Smooth muscle cell (in vitro differentiated cells): ENCODE data around the gene FXYD3. TPM values are rescaled to one million over a fixed set of nuclear protein-coding genes. Genes with fewer than 3 reads are reported as not detected.
"Not testable (repeated sequence)": the region's sequence is repeated elsewhere in the genome, so short reads cannot be mapped to it uniquely, and the experiment has no call there.

Experiments used
- DNase-seq: peaks from one replicate; lab custom pipeline; 2025; ENCODE audit not compliant: unreplicated experiment; lab: John Stamatoyannopoulos, UW
- H2AFZ ChIP-seq: fragments of 200-600 bp; sonication (generic); 2 replicates; pipeline ENCODE4 v1.6.0; 2016; ENCODE audit warnings: antibody characterized with exemption, low read depth, mild to moderate bottlenecking
- H3F3A ChIP-seq: fragments of 200-600 bp; sonication (generic); 2 replicates; pipeline ENCODE4 v1.6.0; 2017; ENCODE audit warnings: antibody characterized with exemption, low read depth
- H3K27ac ChIP-seq: fragments of 200-600 bp; sonication (generic); 2 replicates; pipeline ENCODE4 v1.5.1; 2016; ENCODE audit warnings: low read depth, mild to moderate bottlenecking
- H3K27me3 ChIP-seq: fragments of 200-600 bp; sonication (generic); 2 replicates; pipeline ENCODE4 v1.6.1; 2016; ENCODE audit warnings: low read depth, mild to moderate bottlenecking
- H3K36me3 ChIP-seq: fragments of 200-600 bp; sonication (generic); 2 replicates; pipeline ENCODE4 v1.5.1; 2016; ENCODE audit warnings: low read depth
- H3K4me1 ChIP-seq: fragments of 200-600 bp; sonication (generic); 2 replicates; pipeline ENCODE4 v1.5.1; 2016; ENCODE audit warnings: low read depth
- H3K4me2 ChIP-seq: fragments of 200-600 bp; sonication (generic); 2 replicates; pipeline ENCODE4 v1.6.0; 2016; ENCODE audit warnings: mild to moderate bottlenecking
- H3K4me3 ChIP-seq: fragments of 200-600 bp; sonication (generic); 2 replicates; pipeline ENCODE4 v1.5.1; 2016; ENCODE audit warnings: mild to moderate bottlenecking
- H3K79me2 ChIP-seq: fragments of 200-600 bp; sonication (generic); 2 replicates; pipeline ENCODE4 v1.6.0; 2016; ENCODE audit warnings: low read depth, mild to moderate bottlenecking
- H3K9ac ChIP-seq: fragments of 200-600 bp; sonication (generic); 2 replicates; pipeline ENCODE4 v1.6.0; 2016; ENCODE audit warnings: low read depth
- H3K9me3 ChIP-seq: fragments of 200-600 bp; sonication (generic); replicated peaks from 2 replicates; pipeline ENCODE4 v1.5.1; 2016; ENCODE audit warnings: low read depth
- H4K20me1 ChIP-seq: fragments of 200-600 bp; sonication (generic); 2 replicates; pipeline ENCODE4 v1.6.0; 2016; ENCODE audit warnings: low read depth
- WGBS: methylation state at CpG from one replicate; pipeline ENCODE4 v1.1.7; 2016; ENCODE audit warnings: low lambda C conversion rate; 5-methylcytosine and 5-hydroxymethylcytosine counted together
- polyA plus RNA-seq: library from polyadenylated mRNA; unstranded; fragments of >200 nt; fragmentation: Nextera tagmentation; extraction: Ambion mirVana; gene quantifications from 2 replicates; pipeline ENCODE4 v1.2.1, GENCODE V29; 2016
- total RNA-seq: library from RNA; depleted of rRNA; stranded (reverse); fragments of >200 nt; gene quantifications from 2 replicates; pipeline ENCODE4 v1.2.3, GENCODE V29; 2014
- TF ChIP-seq, protein P1 (sequence below): fragments of 200-600 bp; sonication (generic); IDR thresholded peaks from 2 replicates; pipeline ENCODE4 v1.5.1; 2017; ENCODE audit warnings: borderline replicate concordance, mild to moderate bottlenecking, antibody characterized with exemption; ENCODE audit not compliant: insufficient read depth, poor library complexity, severe bottlenecking

Gene FXYD3
- total and polyA plus RNA-seq, 2 experiments from 2014 or later: 23.0 to 37.0 TPM

DNA sequence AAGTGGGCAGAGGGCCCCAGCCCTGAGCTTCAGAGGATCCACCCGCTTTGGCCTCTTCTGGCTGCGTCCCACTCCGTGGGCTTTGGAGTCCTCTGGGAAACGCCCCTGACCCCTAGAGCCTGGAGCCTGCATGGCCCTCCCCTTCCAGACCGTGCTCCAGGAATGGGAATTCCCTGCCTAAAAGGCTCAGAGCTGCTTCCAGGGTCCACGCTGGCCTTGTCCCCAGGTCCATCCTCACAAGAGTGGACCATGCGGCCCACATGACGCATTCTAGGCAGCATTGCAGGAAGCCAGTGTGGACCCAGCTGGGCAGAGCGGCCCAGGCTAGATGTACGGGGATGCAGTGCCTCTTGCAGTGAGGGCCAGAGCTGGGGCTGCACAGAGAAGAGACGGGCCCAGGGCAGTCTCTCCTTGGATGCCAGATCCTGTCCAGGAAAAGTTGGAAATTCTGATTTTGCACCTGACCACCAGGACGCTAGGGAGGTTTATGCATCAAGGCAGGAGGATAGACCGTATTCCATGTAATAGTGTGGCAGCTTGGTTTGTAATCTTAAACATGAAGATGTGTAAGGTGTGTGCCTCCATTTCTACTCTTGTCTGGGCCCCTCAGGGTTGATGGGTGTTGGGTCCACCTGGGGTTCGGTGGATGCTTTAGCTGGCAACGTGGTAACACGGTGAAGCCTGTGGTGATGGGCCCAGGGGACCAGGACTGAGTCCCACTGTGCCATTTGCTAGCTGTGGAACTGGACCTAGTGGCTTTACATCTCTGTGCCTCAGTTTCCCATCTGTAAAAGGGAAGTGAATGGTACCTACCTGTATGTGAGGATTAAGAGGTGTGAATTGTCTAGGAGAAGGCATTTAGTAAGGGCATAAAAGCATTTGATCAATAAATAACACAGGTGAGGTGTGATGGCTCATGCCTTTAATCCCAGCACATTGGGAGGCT, 14.8 kb upstream of the FXYD3 start:
- no peaks in the 10 kb centered on the region for H3K36me3 ChIP-seq
- WGBS: 81% methylated on average over 16 of the region's 16 CpGs
- H3K27me3 ChIP-seq: no peaks in the 10 kb centered on the region
- H3F3A ChIP-seq: no peaks in the 10 kb centered on the region
- H3K9ac ChIP-seq: no peak overlapping the region
- H4K20me1 ChIP-seq: no peaks in the 10 kb centered on the region
- no peak overlapping the region for H3K4me2 ChIP-seq
- no peak overlapping the region for H3K4me3 ChIP-seq
- H3K27ac ChIP-seq: no peak overlapping the region
- TF ChIP-seq, protein P1, sequence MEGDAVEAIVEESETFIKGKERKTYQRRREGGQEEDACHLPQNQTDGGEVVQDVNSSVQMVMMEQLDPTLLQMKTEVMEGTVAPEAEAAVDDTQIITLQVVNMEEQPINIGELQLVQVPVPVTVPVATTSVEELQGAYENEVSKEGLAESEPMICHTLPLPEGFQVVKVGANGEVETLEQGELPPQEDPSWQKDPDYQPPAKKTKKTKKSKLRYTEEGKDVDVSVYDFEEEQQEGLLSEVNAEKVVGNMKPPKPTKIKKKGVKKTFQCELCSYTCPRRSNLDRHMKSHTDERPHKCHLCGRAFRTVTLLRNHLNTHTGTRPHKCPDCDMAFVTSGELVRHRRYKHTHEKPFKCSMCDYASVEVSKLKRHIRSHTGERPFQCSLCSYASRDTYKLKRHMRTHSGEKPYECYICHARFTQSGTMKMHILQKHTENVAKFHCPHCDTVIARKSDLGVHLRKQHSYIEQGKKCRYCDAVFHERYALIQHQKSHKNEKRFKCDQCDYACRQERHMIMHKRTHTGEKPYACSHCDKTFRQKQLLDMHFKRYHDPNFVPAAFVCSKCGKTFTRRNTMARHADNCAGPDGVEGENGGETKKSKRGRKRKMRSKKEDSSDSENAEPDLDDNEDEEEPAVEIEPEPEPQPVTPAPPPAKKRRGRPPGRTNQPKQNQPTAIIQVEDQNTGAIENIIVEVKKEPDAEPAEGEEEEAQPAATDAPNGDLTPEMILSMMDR: no peak
- no peak overlapping the region for H2AFZ ChIP-seq
- H3K9me3 ChIP-seq: no peaks in the 10 kb centered on the region
- no peaks in the 10 kb centered on the region for H3K79me2 ChIP-seq
- H3K4me1 ChIP-seq: no peaks in the 10 kb centered on the region
- DNase-seq: no peak

DNA sequence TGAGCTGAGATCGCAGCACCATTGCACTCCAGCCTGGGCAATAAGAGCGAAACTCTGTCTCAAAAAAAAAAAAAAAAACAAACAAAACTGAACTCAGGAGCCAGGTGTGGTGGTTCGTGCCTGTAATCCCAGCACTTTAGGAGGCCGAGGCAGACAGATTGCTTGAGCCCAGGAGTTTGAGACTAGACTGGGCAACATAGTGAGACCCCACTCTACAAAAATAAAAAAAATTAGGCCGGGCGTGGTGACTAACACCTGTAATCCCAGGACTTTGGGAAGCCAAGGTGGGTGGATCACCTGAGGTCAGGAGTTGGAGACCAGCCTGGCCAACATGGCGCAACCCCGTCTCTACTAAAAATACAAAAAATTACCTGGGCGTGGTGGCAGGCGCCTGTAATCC, 13.7 kb upstream of the FXYD3 start:
- not testable (repeated sequence) for H3K36me3 ChIP-seq, H3F3A ChIP-seq, H2AFZ ChIP-seq, H3K9me3 ChIP-seq, H3K4me1 ChIP-seq, H3K27ac ChIP-seq, H3K27me3 ChIP-seq, H3K9ac ChIP-seq, H3K4me2 ChIP-seq, H3K4me3 ChIP-seq, DNase-seq, H3K79me2 ChIP-seq, H4K20me1 ChIP-seq
- WGBS: 94% methylated on average over 10 of the region's 10 CpGs

GRCh38 chr19:35103614-35104013, 12.0 kb upstream of the FXYD3 start:
- not testable (repeated sequence) for H3K4me3 ChIP-seq, H3K9me3 ChIP-seq, DNase-seq, H3K9ac ChIP-seq, H4K20me1 ChIP-seq, H2AFZ ChIP-seq, H3K4me1 ChIP-seq, H3K27ac ChIP-seq, H3F3A ChIP-seq, H3K36me3 ChIP-seq, H3K4me2 ChIP-seq, H3K27me3 ChIP-seq, H3K79me2 ChIP-seq
- WGBS: 84% methylated on average over 10 of the region's 10 CpGs

DNA sequence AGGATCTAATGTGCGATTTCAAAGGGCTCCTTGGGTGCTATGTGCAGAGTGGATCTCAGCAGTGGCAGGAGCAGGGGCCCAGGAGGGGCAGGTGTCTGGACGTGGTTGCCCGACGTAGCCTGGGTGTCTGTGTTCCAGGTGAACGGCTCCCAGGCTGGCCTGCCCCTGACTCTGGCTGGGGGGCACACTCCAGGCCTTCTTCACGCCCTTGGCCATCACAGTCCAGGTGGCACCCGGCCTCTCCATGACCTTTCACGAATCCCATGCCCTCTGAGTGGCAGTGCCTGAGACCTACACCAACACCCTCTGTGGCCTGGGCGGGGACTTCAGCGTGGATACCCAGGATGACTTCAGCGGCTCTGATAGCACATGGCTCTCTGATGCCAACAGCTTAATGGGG, 11.3 kb upstream of the FXYD3 start:
- H3K4me1 ChIP-seq: no peaks in the 10 kb centered on the region
- H3K79me2 ChIP-seq: no peaks in the 10 kb centered on the region
- no peak overlapping the region for H3K9ac ChIP-seq
- TF ChIP-seq, protein P1: no peak
- no peak overlapping the region for H3K4me2 ChIP-seq
- WGBS: 97% methylated on average over 11 of the region's 11 CpGs
- H3K27me3 ChIP-seq: no peaks in the 10 kb centered on the region
- H3K36me3 ChIP-seq: no peaks in the 10 kb centered on the region
- H3K4me3 ChIP-seq: no peak overlapping the region
- H3F3A ChIP-seq: no peaks in the 10 kb centered on the region
- H4K20me1 ChIP-seq: no peaks in the 10 kb centered on the region
- DNase-seq: no peak
- no peak overlapping the region for H2AFZ ChIP-seq
- no peaks in the 10 kb centered on the region for H3K9me3 ChIP-seq
- H3K27ac ChIP-seq: no peak overlapping the region
